CD4-positive, alpha-beta T cell treated with Interleukin-6 at 100 ng/mL for 8 hours (primary cell): ENCODE data around the gene ADD3.

Source experiments
- DNase-seq: peaks from one replicate; pipeline ENCODE4 v3.0.0-alpha.2; 2020; ENCODE audit warnings: mixed read lengths, low spot score

ADD3 gene

DNA sequence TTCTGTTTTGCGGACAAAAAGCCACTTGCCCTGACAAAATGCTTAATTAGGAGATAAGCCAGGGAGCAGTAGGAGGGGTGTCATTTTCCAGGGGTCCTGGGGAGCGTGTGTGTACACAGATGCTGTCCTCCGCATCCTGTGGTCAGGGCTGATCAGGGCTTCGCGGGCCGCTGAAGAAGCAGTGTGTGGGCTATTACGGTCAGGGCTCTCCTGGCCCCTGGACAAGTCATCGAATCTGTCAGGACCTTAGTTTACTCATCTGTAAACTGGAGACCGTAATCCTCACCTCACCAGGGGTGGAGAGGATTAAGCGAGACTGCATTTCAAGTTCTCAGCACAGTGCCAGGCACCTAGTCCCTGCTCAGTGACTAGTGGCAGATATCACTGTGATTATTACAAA is 173.7 kb downstream of the ADD3 start:
- DNase-seq = no peak

DNA sequence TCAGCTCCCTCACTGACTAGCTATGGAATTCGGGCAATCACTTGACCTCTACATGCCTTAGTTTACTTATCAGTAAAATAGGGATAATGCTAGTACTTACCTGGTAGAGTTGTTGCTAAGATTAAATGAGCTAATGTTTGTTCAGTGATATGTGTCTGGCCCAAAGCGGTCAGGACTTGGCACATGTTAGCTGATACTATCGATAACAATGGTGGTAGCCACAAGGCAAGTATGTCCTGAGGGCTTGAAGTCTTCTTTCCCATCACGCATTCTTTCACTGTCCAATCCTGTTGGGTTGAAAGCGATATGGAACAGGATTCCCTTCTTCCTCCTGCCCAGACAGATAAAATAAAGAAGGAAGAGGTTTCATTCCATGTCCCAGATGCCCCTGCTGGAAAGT is 174.1 kb downstream of the ADD3 start:
- DNase-seq = no peak

DNA sequence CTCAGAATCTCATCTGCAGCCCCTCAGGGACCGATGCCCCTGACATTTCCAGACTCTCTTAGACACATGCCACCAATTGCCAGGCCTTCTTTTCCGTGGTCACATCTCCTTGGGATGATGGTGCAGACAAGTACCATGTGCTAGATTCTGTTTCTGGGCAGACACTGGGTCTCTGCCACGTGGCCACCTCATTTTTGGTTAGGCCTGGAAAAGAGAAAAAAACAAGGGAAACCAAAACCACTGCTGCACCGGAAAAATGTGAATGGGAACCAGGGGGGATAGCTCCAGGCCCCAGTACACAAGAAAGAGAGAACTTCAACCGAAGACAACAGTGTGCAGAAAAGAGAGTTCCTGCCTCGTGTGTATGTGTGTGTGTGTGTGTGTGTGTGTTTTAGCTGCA is 176.6 kb downstream of the ADD3 start:
- no peak for DNase-seq
